Lung (tissue), 12 donors: ENCODE results near the gene EZR. TPM values are rescaled to one million over a fixed set of nuclear protein-coding genes. Genes with fewer than 3 reads are reported as not detected.

Experiments
- ATAC-seq: fragments of 200-7000 bp; cut with Tn5 transposase; one replicate; pipeline ENCODE4 v1.9.1; 2020; ENCODE audit warnings: moderate number of reproducible peaks; ENCODE audit not compliant: insufficient read depth, low FRiP score
- DNase-seq, 3 donors: peaks; one replicate each; pipeline ENCODE4 v3.0.0-alpha.2; 2013 to 2017
- H3K27ac ChIP-seq, 2 donors: one replicate each; pipeline ENCODE4 v1.5.1; 2013; ENCODE audit warnings: mild to moderate bottlenecking in 2 of 2, moderate library complexity in 2 of 2, control low read depth in 1 of 2, inconsistent platforms in 1 of 2, low read depth in 1 of 2, low read length in 1 of 2
- H3K27me3 ChIP-seq, 3 donors: one replicate each; pipeline ENCODE4 v1.5.1; 2013; ENCODE audit warnings: low read length in 2 of 3; ENCODE audit not compliant: control insufficient read depth in 3 of 3, insufficient read depth in 3 of 3
- H3K36me3 ChIP-seq, 4 donors: one replicate each; pipeline ENCODE4 v1.5.1; 2013; ENCODE audit warnings: low read length in 4 of 4, mild to moderate bottlenecking in 1 of 4, moderate library complexity in 1 of 4; ENCODE audit not compliant: control insufficient read depth in 4 of 4, insufficient read depth in 4 of 4
- H3K4me1 ChIP-seq, 5 donors: one replicate each; pipeline ENCODE4 v1.5.1; 2013; ENCODE audit warnings: low read length in 5 of 5, mild to moderate bottlenecking in 2 of 5, moderate library complexity in 1 of 5; ENCODE audit not compliant: control insufficient read depth in 5 of 5, insufficient read depth in 5 of 5
- H3K4me3 ChIP-seq: one replicate; pipeline ENCODE4 v1.5.1; 2013; ENCODE audit warnings: mild to moderate bottlenecking, control low read depth, moderate library complexity
- H3K9ac ChIP-seq, 2 donors: one replicate each; pipeline ENCODE4 v1.5.1; 2013; ENCODE audit warnings: low read length in 2 of 2, control low read depth in 1 of 2; ENCODE audit not compliant: insufficient read depth in 1 of 2
- H3K9me3 ChIP-seq, 4 donors: one replicate each; pipeline ENCODE4 v1.5.1; 2013; ENCODE audit warnings: low read length in 3 of 4, mild to moderate bottlenecking in 1 of 4, moderate library complexity in 1 of 4; ENCODE audit not compliant: control insufficient read depth in 4 of 4, insufficient read depth in 3 of 4
- CTCF ChIP-seq: IDR thresholded peaks from 2 replicates; pipeline ENCODE4 v1.5.1; 2012; ENCODE audit warnings: mild to moderate bottlenecking; ENCODE audit errors: control extremely low read depth, extremely low read depth
- WGBS, 2 donors: extraction: QIAGEN DNeasy Blood & Tissue Kit; methylation state at CpG; one replicate each; pipeline ENCODE4 v1.1.7; 2013; 5-methylcytosine and 5-hydroxymethylcytosine counted together
- polyA plus RNA-seq, 2 donors: library from polyadenylated mRNA; stranded (reverse); fragments of 200-250 nt; gene quantifications; one replicate each; pipeline ENCODE4 v1.2.1, GENCODE V29; 2013
- total RNA-seq, 2 donors: library from RNA; depleted of rRNA in 1 of 2; stranded (reverse); fragments of >200 nt in 1 of 2; gene quantifications; one replicate each; pipeline ENCODE4 v1.2.1, GENCODE V29; 2014 to 2021
- donor health status: control.
- donor health status: control.
- donor health status: Bipolar disorder and iron deficiency.
- donor health status: healthy.
- donor health status: DM: yes; HTN: yes; CAD: no.

EZR gene
- total and polyA plus RNA-seq, 4 donors, result 168 to 452 (median 198) TPM

GRCh38 chr6:158803733-158804143 is 15.4 kb downstream of the EZR start:
- Histone ChIP-seq H3K4me1 (peaks cover 7 to 24% (median 18%) of the 10 kb centered on the region in 5 donors), H3K4me3 (no peak overlapping the region), H3K27me3 (no peaks in the 10 kb centered on the region), H3K9me3 (no peaks in the 10 kb centered on the region), H3K36me3 (peaks cover 0 to 8% (median 4%) of the 10 kb centered on the region in 4 donors), H3K27ac (peak overlapping the region; percentile 11 to 52), H3K9ac (no peak overlapping the region)
- ATAC-seq (peak; percentile 39), DNase-seq (peak in 2 of 3 donors; percentile 48 to 67)
- no peak for TF ChIP-seq CTCF
- WGBS, 2 donors, result 13 to 19% methylated on average over 5 of the region's 5 CpGs

DNA sequence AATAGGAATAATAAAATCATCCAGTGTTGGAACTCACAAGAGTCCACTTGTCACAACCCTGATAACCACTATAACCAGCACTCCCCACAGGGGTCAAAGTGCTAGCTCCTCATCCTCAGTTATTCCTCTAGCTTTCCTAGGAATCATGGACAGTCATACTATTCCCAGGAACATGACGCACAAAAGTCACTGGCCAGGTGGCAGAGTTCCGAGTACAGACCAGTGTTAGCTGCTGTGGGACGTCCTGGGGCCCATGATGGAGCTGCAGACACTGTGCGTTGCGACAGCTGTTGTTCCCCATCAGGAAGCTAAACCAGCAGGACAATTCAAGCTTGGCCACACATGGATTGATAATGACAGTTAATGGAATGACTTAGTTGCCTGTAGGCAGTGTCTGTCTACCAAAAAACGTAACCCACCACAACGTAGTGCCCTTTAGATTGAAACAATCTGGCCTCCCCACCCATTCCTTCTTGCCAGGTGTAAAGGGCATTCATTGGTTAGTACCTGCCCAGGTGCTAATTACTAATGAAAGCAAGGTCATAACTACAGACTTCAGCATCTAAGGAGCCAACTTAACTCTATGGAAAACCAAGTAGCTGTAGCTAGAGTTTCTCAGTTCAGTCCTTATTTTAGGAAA is 17.4 kb downstream of the EZR start:
- no peak for TF ChIP-seq CTCF
- H3K27me3 ChIP-seq, result no peaks in the 10 kb centered on the region
- peaks cover 20 to 42% (median 27%) of the 10 kb centered on the region in 5 donors for H3K4me1 ChIP-seq
- 79 to 82% methylated on average over 7 of the region's 7 CpGs for WGBS, 2 donors
- no peaks in the 10 kb centered on the region for H3K9me3 ChIP-seq
- peak overlapping the region in 1 of 2 donors; percentile 55 for H3K27ac ChIP-seq
- ATAC-seq (no peak), DNase-seq (no peak)
- no peak overlapping the region for H3K4me3 ChIP-seq
- no peak overlapping the region for H3K9ac ChIP-seq
- peaks cover 0 to 5% (median 2%) of the 10 kb centered on the region in 4 donors for H3K36me3 ChIP-seq

DNA sequence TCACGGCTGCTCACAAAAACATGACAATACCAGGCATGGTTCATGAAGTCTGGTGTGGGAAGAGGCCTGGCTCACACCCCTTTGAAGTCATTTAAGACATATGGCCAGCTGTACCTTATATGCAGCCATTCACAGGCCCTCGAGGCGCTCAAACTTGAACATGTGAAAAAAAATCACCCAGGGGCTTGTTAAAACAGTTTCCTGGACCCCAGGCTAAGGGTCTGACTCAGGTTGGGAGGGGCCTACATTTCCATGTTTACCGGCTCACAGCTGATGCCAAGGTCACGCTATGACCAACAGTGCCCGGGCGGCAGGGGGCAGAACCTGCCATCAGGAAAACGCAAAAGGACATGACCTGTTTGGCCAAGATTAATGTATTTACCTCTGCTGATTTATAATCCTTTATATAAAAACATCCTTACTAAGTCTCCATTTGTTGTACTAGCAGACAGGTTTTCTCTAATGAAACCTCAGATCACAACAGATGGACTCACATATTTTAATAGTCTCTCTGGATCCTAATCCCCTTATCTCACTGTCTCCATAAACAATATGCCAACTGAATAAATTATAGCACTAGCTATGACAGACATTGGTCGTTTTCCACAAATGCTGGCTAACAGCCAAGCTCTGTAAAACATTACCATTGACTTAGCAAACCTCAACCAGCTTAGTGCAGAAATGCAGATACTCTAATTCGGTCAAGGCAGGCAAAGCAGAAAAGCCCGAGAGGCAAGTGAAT is 19.9 kb downstream of the EZR start:
- Histone ChIP-seq H3K27ac (peak overlapping the region; percentile 67 to 79), H3K4me1 (peaks cover 20 to 42% (median 27%) of the 10 kb centered on the region in 5 donors), H3K4me3 (no peak overlapping the region), H3K27me3 (no peaks in the 10 kb centered on the region), H3K9ac (no peak overlapping the region), H3K36me3 (peaks cover 0 to 5% (median 2%) of the 10 kb centered on the region in 4 donors), H3K9me3 (no peaks in the 10 kb centered on the region)
- no peak for TF ChIP-seq CTCF
- DNase-seq (peak; percentile 49 to 82 (median 75)), ATAC-seq (no peak)
- 25 to 41% methylated on average over 11 of the region's 11 CpGs for WGBS, 2 donors
